HG02938 (cell line): ENCODE data around the gene RNASET2.

Source experiments
- ATAC-seq: cut with Tn5 transposase; IDR thresholded peaks from one replicate; pipeline ENCODE4 v1.9.1; 2021; ENCODE audit warnings: mild to moderate bottlenecking, moderate library complexity; ENCODE audit not compliant: unreplicated experiment

RNASET2 gene

GRCh38 chr6:166970776-166971175 is 14.4 kb upstream of the RNASET2 start:
- no peak for ATAC-seq

- no peak for ATAC-seq
Observed at GRCh38 chr6:166970091-166970490, 13.7 kb upstream of the RNASET2 start.

- ATAC-seq: no peak
Observed at GRCh38 chr6:166969390-166970002, 13.1 kb upstream of the RNASET2 start.

GRCh38 chr6:166966268-166966667 is 9.9 kb upstream of the RNASET2 start:
- ATAC-seq: no peak

GRCh38 chr6:166960609-166960978 is 4.2 kb upstream of the RNASET2 start:
- no peak for ATAC-seq

GRCh38 chr6:166959911-166960608 is 3.7 kb upstream of the RNASET2 start:
- no peak for ATAC-seq

GRCh38 chr6:166958926-166959861 is 2.8 kb upstream of the RNASET2 start:
- no peak for ATAC-seq

- ATAC-seq: no peak
Observed at GRCh38 chr6:166957805-166958076, 1.4 kb upstream of the RNASET2 start.

GRCh38 chr6:166957087-166957804 is 896 bp upstream of the RNASET2 start:
- ATAC-seq: peak; percentile 14

- peak; percentile 3 for ATAC-seq
Observed at GRCh38 chr6:166955865-166956443, 396 bp downstream of the RNASET2 start.

- no peak for ATAC-seq
Observed at GRCh38 chr6:166955121-166955864, 1.1 kb downstream of the RNASET2 start.

- no peak for ATAC-seq
Observed at GRCh38 chr6:166954118-166954713, 2.1 kb downstream of the RNASET2 start.

GRCh38 chr6:166952567-166953486 is 3.5 kb downstream of the RNASET2 start:
- no peak for ATAC-seq

- no peak for ATAC-seq
Observed at GRCh38 chr6:166952121-166952520, 4.2 kb downstream of the RNASET2 start.

GRCh38 chr6:166951670-166952060 is 4.7 kb downstream of the RNASET2 start:
- no peak for ATAC-seq

- ATAC-seq: peak; percentile 90
Observed at GRCh38 chr6:166950892-166951669, 5.3 kb downstream of the RNASET2 start.

- ATAC-seq: peak; percentile 46
Observed at GRCh38 chr6:166950443-166950821, 5.9 kb downstream of the RNASET2 start.
